Measurements from ENCODE around the gene KIFC1. TPM values are rescaled to one million over a fixed set of nuclear protein-coding genes. Genes with fewer than 3 reads are reported as not detected.

KIFC1 gene
- total RNA-seq, 1 experiment from 2014 or later, result 81.8 TPM

DNA sequence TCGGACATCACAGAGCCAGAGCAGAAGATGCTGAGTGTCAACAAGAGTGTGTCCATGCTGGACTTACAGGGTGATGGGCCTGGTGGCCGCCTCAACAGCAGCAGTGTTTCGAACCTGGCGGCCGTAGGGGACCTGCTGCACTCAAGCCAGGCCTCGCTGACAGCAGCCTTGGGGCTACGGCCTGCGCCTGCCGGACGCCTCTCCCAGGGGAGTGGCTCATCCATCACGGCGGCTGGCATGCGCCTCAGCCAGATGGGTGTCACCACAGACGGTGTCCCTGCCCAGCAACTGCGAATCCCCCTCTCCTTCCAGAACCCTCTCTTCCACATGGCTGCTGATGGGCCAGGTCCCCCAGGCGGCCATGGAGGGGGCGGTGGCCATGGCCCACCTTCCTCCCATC lies 51.4 kb downstream of the KIFC1 start:
- no TSS peak for BruUV-seq (replicated peaks)
- POLR2A ChIA-PET, result no interaction called here
- ATAC-seq, result no peak

DNA sequence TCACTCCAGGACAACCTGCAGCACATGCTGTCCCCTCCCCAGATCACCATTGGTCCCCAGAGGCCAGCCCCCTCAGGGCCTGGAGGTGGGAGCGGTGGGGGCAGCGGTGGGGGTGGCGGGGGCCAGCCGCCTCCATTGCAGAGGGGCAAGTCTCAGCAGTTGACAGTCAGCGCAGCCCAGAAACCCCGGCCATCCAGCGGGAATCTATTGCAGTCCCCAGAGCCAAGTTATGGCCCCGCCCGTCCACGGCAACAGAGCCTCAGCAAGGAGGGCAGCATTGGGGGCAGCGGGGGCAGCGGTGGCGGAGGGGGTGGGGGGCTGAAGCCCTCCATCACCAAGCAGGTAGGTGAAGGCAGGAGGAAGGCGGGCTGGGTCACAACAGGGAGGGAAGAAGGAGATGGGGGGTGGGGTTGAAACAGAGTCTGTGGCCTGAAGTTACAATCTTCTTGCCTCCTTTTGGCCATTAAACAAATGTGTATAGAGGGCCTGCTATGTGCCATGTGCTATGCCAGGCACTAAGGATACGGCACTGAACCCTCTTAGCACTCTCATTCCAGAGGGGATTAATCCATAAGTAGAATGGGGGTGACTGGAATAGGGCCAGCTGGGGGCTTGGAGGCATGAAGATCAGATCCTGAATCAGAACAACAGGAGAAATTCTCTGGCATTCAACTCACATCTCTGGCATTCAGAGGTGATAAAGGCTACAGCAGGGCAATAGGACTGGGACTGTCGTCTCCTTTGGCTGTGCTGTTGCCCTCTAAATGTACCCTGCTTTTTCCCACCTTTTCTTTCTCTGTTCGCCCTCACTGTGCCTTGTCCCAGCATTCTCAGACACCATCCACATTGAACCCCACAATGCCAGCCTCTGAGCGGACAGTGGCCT lies 52.2 kb downstream of the KIFC1 start:
- in situ Hi-C loops (cut with HindIII; ENCODE audit: low pct_unique_long_range_greater_than_20kb, low sequenced_read_pairs), result no loop called here
- no peaks in the 10 kb centered on the region for H3K27me3 ChIP-seq (ENCODE audit: control insufficient read depth, insufficient read depth, low read length)
- ChIA-PET POLR2A (no interaction called here), CTCF (no interaction called here)
- ATAC-seq (no peak), DNase-seq (ENCODE audit: low read depth, low spot score) (no peak)
- H3K9me3 ChIP-seq (ENCODE audit: control insufficient read depth, insufficient read depth, low read depth, low read length), result no peaks in the 10 kb centered on the region
- no peak overlapping the region for H3K27ac ChIP-seq (ENCODE audit: low read length)
- TF ChIP-seq, protein P1, sequence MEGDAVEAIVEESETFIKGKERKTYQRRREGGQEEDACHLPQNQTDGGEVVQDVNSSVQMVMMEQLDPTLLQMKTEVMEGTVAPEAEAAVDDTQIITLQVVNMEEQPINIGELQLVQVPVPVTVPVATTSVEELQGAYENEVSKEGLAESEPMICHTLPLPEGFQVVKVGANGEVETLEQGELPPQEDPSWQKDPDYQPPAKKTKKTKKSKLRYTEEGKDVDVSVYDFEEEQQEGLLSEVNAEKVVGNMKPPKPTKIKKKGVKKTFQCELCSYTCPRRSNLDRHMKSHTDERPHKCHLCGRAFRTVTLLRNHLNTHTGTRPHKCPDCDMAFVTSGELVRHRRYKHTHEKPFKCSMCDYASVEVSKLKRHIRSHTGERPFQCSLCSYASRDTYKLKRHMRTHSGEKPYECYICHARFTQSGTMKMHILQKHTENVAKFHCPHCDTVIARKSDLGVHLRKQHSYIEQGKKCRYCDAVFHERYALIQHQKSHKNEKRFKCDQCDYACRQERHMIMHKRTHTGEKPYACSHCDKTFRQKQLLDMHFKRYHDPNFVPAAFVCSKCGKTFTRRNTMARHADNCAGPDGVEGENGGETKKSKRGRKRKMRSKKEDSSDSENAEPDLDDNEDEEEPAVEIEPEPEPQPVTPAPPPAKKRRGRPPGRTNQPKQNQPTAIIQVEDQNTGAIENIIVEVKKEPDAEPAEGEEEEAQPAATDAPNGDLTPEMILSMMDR (IDR thresholded peaks at IDR 0.05), result no peak
- TF ChIP-seq POLR2AphosphoS5 (IDR thresholded peaks at IDR 0.05; ENCODE audit: low read depth, low read length), result 0 out of 2 replicates have a peak, but pooled peaks have one; percentile 27
- no peaks in the 10 kb centered on the region; the same call in 1 of the 2 replicates for H3K36me3 ChIP-seq (ENCODE audit: control insufficient read depth, insufficient read depth, low read length)
- intact Hi-C loops (cut with micrococcal nuclease; ENCODE audit: unreplicated experiment), result no loop called here
- BruUV-seq (replicated peaks), result no TSS peak
- no peak overlapping the region for H3K4me3 ChIP-seq (ENCODE audit: low read depth in 2 of 2, low read length in 2 of 2)
- no peaks in the 10 kb centered on the region for H3K4me1 ChIP-seq (ENCODE audit: control insufficient read depth, insufficient read depth, low read length)

More for the DNA sequence above, 51.4 kb downstream of the KIFC1 start:
- Histone ChIP-seq H3K27ac (ENCODE audit: low read length) (no peak overlapping the region), H3K4me1 (ENCODE audit: control insufficient read depth, insufficient read depth, low read length) (no peaks in the 10 kb centered on the region), H3K9me3 (ENCODE audit: control insufficient read depth, insufficient read depth, low read depth, low read length) (no peaks in the 10 kb centered on the region), H3K4me3 (ENCODE audit: low read depth in 2 of 2, low read length in 2 of 2) (no peak overlapping the region), H3K36me3 (ENCODE audit: control insufficient read depth, insufficient read depth, low read length) (no peaks in the 10 kb centered on the region; the same call in 1 of the 2 replicates), H3K27me3 (ENCODE audit: control insufficient read depth, insufficient read depth, low read length) (no peaks in the 10 kb centered on the region)
- no peak for DNase-seq (ENCODE audit: low read depth, low spot score)
- CTCF ChIA-PET, result no interaction called here
- in situ Hi-C loops (cut with HindIII; ENCODE audit: low pct_unique_long_range_greater_than_20kb, low sequenced_read_pairs), result no loop called here
- TF ChIP-seq SIN3A (IDR thresholded peaks at IDR 0.05; ENCODE audit: borderline replicate concordance, insufficient read depth, low read depth, low read length), result no peak
- TF ChIP-seq, protein P2, sequence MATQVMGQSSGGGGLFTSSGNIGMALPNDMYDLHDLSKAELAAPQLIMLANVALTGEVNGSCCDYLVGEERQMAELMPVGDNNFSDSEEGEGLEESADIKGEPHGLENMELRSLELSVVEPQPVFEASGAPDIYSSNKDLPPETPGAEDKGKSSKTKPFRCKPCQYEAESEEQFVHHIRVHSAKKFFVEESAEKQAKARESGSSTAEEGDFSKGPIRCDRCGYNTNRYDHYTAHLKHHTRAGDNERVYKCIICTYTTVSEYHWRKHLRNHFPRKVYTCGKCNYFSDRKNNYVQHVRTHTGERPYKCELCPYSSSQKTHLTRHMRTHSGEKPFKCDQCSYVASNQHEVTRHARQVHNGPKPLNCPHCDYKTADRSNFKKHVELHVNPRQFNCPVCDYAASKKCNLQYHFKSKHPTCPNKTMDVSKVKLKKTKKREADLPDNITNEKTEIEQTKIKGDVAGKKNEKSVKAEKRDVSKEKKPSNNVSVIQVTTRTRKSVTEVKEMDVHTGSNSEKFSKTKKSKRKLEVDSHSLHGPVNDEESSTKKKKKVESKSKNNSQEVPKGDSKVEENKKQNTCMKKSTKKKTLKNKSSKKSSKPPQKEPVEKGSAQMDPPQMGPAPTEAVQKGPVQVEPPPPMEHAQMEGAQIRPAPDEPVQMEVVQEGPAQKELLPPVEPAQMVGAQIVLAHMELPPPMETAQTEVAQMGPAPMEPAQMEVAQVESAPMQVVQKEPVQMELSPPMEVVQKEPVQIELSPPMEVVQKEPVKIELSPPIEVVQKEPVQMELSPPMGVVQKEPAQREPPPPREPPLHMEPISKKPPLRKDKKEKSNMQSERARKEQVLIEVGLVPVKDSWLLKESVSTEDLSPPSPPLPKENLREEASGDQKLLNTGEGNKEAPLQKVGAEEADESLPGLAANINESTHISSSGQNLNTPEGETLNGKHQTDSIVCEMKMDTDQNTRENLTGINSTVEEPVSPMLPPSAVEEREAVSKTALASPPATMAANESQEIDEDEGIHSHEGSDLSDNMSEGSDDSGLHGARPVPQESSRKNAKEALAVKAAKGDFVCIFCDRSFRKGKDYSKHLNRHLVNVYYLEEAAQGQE (IDR thresholded peaks at IDR 0.05; ENCODE audit: insufficient read depth in 1 of 2, low read depth in 2 of 2, low read length in 1 of 2), result no peak
- TF ChIP-seq TCF7L2 (IDR thresholded peaks at IDR 0.05; ENCODE audit: low read depth, low read length), result no peak
- TF ChIP-seq, protein P1 (IDR thresholded peaks at IDR 0.05), result no peak
- TF ChIP-seq POLR2AphosphoS5 (IDR thresholded peaks at IDR 0.05; ENCODE audit: low read depth, low read length), result no peak
- intact Hi-C loops (cut with micrococcal nuclease; ENCODE audit: unreplicated experiment), result no loop called here
